HepG2 (cell line): ENCODE results near the gene ALG9. TPM values are rescaled to one million over a fixed set of nuclear protein-coding genes. Genes with fewer than 3 reads are reported as not detected.

Source experiments
- ATAC-seq: fragments of 200-7000 bp; cut with Tn5 transposase; 3 replicates; pipeline ENCODE4 v1.9.1; 2020; ENCODE audit warnings: mild to moderate bottlenecking, moderate library complexity
- BruUV-seq: library from RNA; stranded (reverse); fragments of 400-500 nt; replicated peaks from 2 replicates; lab custom pipeline; 2021; lab: Mats Ljungman, UMichigan
- CTCF ChIA-PET: fragments of 300-600 bp; formaldehyde crosslinking; extraction: SDS; loops from one replicate; lab custom pipeline; 2021; ENCODE audit warnings: low total read pairs, inconsistent platforms, low intra/inter-chr PET ratio; lab: Yijun Ruan, JAX
- POLR2A ChIA-PET: fragments of 350-600 bp; sonication (Branson Sonifier 250); formaldehyde crosslinking; loops from one replicate; lab custom pipeline; 2020; ENCODE audit warnings: antibody characterized with exemption, inconsistent platforms; lab: Yijun Ruan, JAX
- DNase-seq: peaks from one replicate; pipeline ENCODE4 v3.0.0-alpha.2; 2015; ENCODE audit warnings: low spot score
- FAIRE-seq: peaks from 3 replicates; lab custom pipeline; 2011; peaks lifted over from hg19 to GRCh38; lab: Jason Lieb, UNC
- H2AFZ ChIP-seq: one replicate; pipeline ENCODE4 v1.6.1; 2011; ENCODE audit warnings: low read length, inconsistent platforms
- H3K27ac ChIP-seq: fragments of 300-600 bp; 3 replicates; pipeline ENCODE4 v1.8.0; 2011; ENCODE audit warnings: mixed run types, mild to moderate bottlenecking, mixed read lengths, low read length, inconsistent platforms; ENCODE audit not compliant: insufficient read depth; ENCODE audit errors: extremely low read length
- H3K27me3 ChIP-seq, 2 experiments: fragments of 200-600 bp in 1 of 2; 2 replicates in 1 of 2; 3 replicates in 1 of 2; pipeline versions ENCODE4 v1.6.0 to v1.8.0; 2011; ENCODE audit warnings: low read length in 2 of 2, mild to moderate bottlenecking in 2 of 2, moderate library complexity in 2 of 2, inconsistent platforms in 1 of 2; ENCODE audit not compliant: insufficient read depth in 2 of 2, control insufficient read depth in 1 of 2
- H3K36me3 ChIP-seq, 2 experiments: fragments of 200-600 bp in 1 of 2; replicated peaks in 1 of 2; 2 replicates in 1 of 2; 3 replicates in 1 of 2; pipeline versions ENCODE4 v1.5.1 to v1.8.0; 2011; ENCODE audit warnings: low read length in 2 of 2, inconsistent platforms in 1 of 2; ENCODE audit not compliant: insufficient read depth in 2 of 2, control insufficient read depth in 1 of 2
- H3K4me1 ChIP-seq: 2 replicates; pipeline ENCODE4 v1.5.1; 2012; ENCODE audit warnings: low read length, inconsistent platforms; ENCODE audit not compliant: insufficient read depth
- H3K4me2 ChIP-seq: 2 replicates; pipeline ENCODE4 v1.6.0; 2011; ENCODE audit warnings: low read depth, low read length, inconsistent platforms
- H3K4me3 ChIP-seq, 3 experiments: fragments of 200-600 bp in 1 of 3; sonication (generic), shearing (Covaris generic) in 1 of 3; replicated peaks in 1 of 3; 2 replicates each; pipeline ENCODE4 v1.5.1; 2011 to 2016; ENCODE audit warnings: low read length in 3 of 3, inconsistent platforms in 2 of 3, low read depth in 2 of 3, mild to moderate bottlenecking in 2 of 3, control low read depth in 1 of 3, mixed read lengths in 1 of 3; ENCODE audit not compliant: insufficient read depth in 1 of 3
- H3K79me2 ChIP-seq: one replicate; pipeline ENCODE4 v1.6.1; 2011; ENCODE audit warnings: low read length, inconsistent platforms; ENCODE audit not compliant: insufficient read depth
- H3K9ac ChIP-seq: 2 replicates; pipeline ENCODE4 v1.6.0; 2011; ENCODE audit warnings: mild to moderate bottlenecking, low read depth, low read length, inconsistent platforms; ENCODE audit not compliant: insufficient read depth
- H3K9me3 ChIP-seq: 2 replicates; pipeline ENCODE4 v1.5.1; 2012; ENCODE audit warnings: mild to moderate bottlenecking, low read length
- H4K20me1 ChIP-seq: 2 replicates; pipeline ENCODE4 v1.6.0; 2011; ENCODE audit warnings: inconsistent platforms, mild to moderate bottlenecking, low read length, moderate library complexity; ENCODE audit not compliant: insufficient read depth
- ARNT2 ChIP-seq: sonication (generic); formaldehyde crosslinking; IDR thresholded peaks from 2 replicates; pipeline ENCODE4 v1.8.0; 2022; ENCODE audit warnings: mild to moderate bottlenecking, low read depth, missing genetic modification reagents, moderate library complexity
- ATF6 ChIP-seq: sonication (generic); formaldehyde crosslinking; conservative IDR thresholded peaks from 2 replicates; pipeline ENCODE4 v1.4.0; 2020; ENCODE audit warnings: missing genetic modification reagents
- BORCS8-MEF2B ChIP-seq: sonication (generic); formaldehyde crosslinking; IDR thresholded peaks from 2 replicates; pipeline ENCODE4 v1.8.0; 2022; ENCODE audit warnings: mild to moderate bottlenecking, missing genetic modification reagents
- CENPBD1 ChIP-seq: sonication (generic); formaldehyde crosslinking; IDR thresholded peaks from 2 replicates; pipeline ENCODE4 v1.8.0; 2022; ENCODE audit warnings: missing genetic modification reagents, low read depth, mild to moderate bottlenecking, borderline replicate concordance
- CREBL2 ChIP-seq: sonication (generic); formaldehyde crosslinking; IDR thresholded peaks from 2 replicates; pipeline ENCODE4 v1.8.1; 2023; ENCODE audit warnings: missing genetic modification reagents, mild to moderate bottlenecking, borderline replicate concordance
- EHMT2 ChIP-seq: fragments of 200-600 bp; sonication (generic); IDR thresholded peaks from 2 replicates; pipeline ENCODE4 v1.7.0; 2017; ENCODE audit warnings: antibody characterized with exemption, low read depth, low read length, borderline replicate concordance
- HMGA1 ChIP-seq: sonication (generic); formaldehyde crosslinking; conservative IDR thresholded peaks from 2 replicates; pipeline ENCODE4 v1.4.0; 2020; ENCODE audit warnings: missing genetic modification reagents
- KDM5A ChIP-seq: fragments of 200-600 bp; sonication (generic); IDR thresholded peaks from 2 replicates; pipeline ENCODE4 v1.7.0; 2018; ENCODE audit warnings: antibody characterized with exemption, mild to moderate bottlenecking, low read length, borderline replicate concordance
- KMT2B ChIP-seq: IDR thresholded peaks from 2 replicates; pipeline ENCODE4 v1.6.1; 2016; ENCODE audit warnings: missing genetic modification reagents, missing compliant biosample characterization
- MAFK ChIP-seq, 2 experiments: IDR thresholded peaks in 1 of 2; conservative IDR thresholded peaks in 1 of 2; 2 replicates each; pipeline ENCODE4 v1.6.1; 2011; ENCODE audit warnings: improper control_type of control experiment in 2 of 2, low read length in 2 of 2
- MTF1 ChIP-seq: sonication (generic); formaldehyde crosslinking; IDR thresholded peaks from 2 replicates; pipeline ENCODE4 v1.5.0; 2020; ENCODE audit warnings: missing genetic modification reagents
- SMARCE1 ChIP-seq: fragments of 450-650 bp; IDR thresholded peaks from 2 replicates; pipeline ENCODE4 v1.6.1; 2017; ENCODE audit warnings: borderline replicate concordance
- SP140L ChIP-seq: sonication (generic); formaldehyde crosslinking; IDR thresholded peaks from 2 replicates; pipeline ENCODE4 v1.4.0; 2020; ENCODE audit warnings: missing genetic modification reagents, borderline replicate concordance
- SRSF4 ChIP-seq: fragments of 200-400 bp; formaldehyde crosslinking; IDR thresholded peaks from one replicate; pipeline ENCODE4 v1.6.1; 2018; ENCODE audit warnings: mild to moderate bottlenecking, low read depth, low read length, moderate library complexity; ENCODE audit not compliant: poor library complexity, severe bottlenecking
- ZIK1 ChIP-seq: sonication (generic); formaldehyde crosslinking; IDR thresholded peaks from 2 replicates; pipeline ENCODE4 v1.5.0; 2020; ENCODE audit warnings: mild to moderate bottlenecking, low read depth, missing genetic modification reagents, borderline replicate concordance
- ZNF124 ChIP-seq: sonication (generic); formaldehyde crosslinking; IDR thresholded peaks from 2 replicates; pipeline ENCODE4 v1.4.0; 2020; ENCODE audit warnings: missing genetic modification reagents
- ZNF362 ChIP-seq: sonication (generic); formaldehyde crosslinking; IDR thresholded peaks from 2 replicates; pipeline ENCODE4 v1.4.0; 2020; ENCODE audit warnings: missing genetic modification reagents, mild to moderate bottlenecking, borderline replicate concordance
- ZNF468 ChIP-seq: sonication (generic); formaldehyde crosslinking; IDR thresholded peaks from 2 replicates; pipeline ENCODE4 v1.8.0; 2022; ENCODE audit warnings: mild to moderate bottlenecking, moderate library complexity, missing genetic modification reagents
- ZNF549 ChIP-seq: sonication (generic); formaldehyde crosslinking; IDR thresholded peaks from 2 replicates; pipeline ENCODE4 v1.5.0; 2020; ENCODE audit warnings: missing genetic modification reagents
- ZNF7 ChIP-seq: IDR thresholded peaks from 2 replicates; pipeline ENCODE4 v1.6.1; 2016; ENCODE audit warnings: missing biosample characterization, missing genetic modification reagents
- WGBS: methylation state at CpG from one replicate; pipeline ENCODE4 v1.1.6; 2017; ENCODE audit warnings: low lambda C conversion rate; 5-methylcytosine and 5-hydroxymethylcytosine counted together
- in situ Hi-C: cut with HindIII; loops from 2 replicates; pipeline ENCODE4 v1.10.0; 2017; ENCODE audit warnings: low pct_unique_long_range_greater_than_20kb; ENCODE audit not compliant: extremely low pct_ligation_motif_present
- intact Hi-C: fragments of 100-400 bp; cut with micrococcal nuclease; formaldehyde crosslinking; loops from one replicate; pipeline ENCODE4 v1.10.0; 2022; ENCODE audit not compliant: unreplicated experiment
- polyA plus RNA-seq, 8 experiments: library from polyadenylated mRNA; depleted of rRNA in 3 of 8; stranded (reverse) in 7 of 8; unstranded in 1 of 8; fragments of >200 nt; fragmentation: Illumina TruSeq in 4 of 8; extraction: Trizol in 4 of 8; gene quantifications; 2 replicates each; pipeline versions ENCODE4 v1.2.1 to v1.2.3, GENCODE V29; 2011 to 2016; ENCODE audit warnings: low read depth in 4 of 8, missing spikeins in 1 of 8, mixed read lengths in 1 of 8; ENCODE audit not compliant: insufficient read depth in 1 of 8
- total RNA-seq, 5 experiments: library from RNA; depleted of rRNA; stranded (reverse); fragments of >200 nt; fragmentation: Illumina TruSeq; extraction: Trizol; gene quantifications; 2 replicates each; pipeline ENCODE4 v1.2.3, GENCODE V29; 2016; ENCODE audit warnings: low read depth in 1 of 5

ALG9 gene
- total and polyA plus RNA-seq, 2 of the 13 experiments (the other 11 are each of a cell fraction or from before 2014, with no cell fraction given), result 39.4 to 40.6 TPM

- FAIRE-seq, result no peak
- H3K9me3 ChIP-seq, result no peaks in the 10 kb centered on the region
- H3K9ac ChIP-seq, result no peak overlapping the region
- intact Hi-C loops, result no loop called here
- ChIA-PET POLR2A (no interaction called here), CTCF (no interaction called here)
- no peak overlapping the region for H3K4me2 ChIP-seq
- no peaks in the 10 kb centered on the region for H4K20me1 ChIP-seq
- no peak for DNase-seq
- WGBS, result 96% methylated on average over 5 of the region's 5 CpGs
- H3K4me3 ChIP-seq, result no peak overlapping the region
- peaks cover 43% of the 10 kb centered on the region for H3K4me1 ChIP-seq
- H3K36me3 ChIP-seq, result peaks cover 3 to 28% of the 10 kb centered on the region in 2 experiments
- no peak for ATAC-seq
- no peak overlapping the region for H3K27ac ChIP-seq
- TF ChIP-seq ZNF468 (CRISPR knock-in tag) (no peak), KMT2B (no peak), KDM5A (no peak), ZNF362 (CRISPR knock-in tag) (no peak), ZNF549 (no peak), SRSF4 (no peak), ZNF7 (no peak), ATF6 (CRISPR knock-in tag) (no peak), SMARCE1 (no peak), HMGA1 (no peak), ZNF124 (no peak), BORCS8-MEF2B (CRISPR knock-in tag) (no peak), ARNT2 (CRISPR knock-in tag) (no peak), ZIK1 (CRISPR knock-in tag) (no peak), SP140L (CRISPR knock-in tag) (no peak), CENPBD1 (CRISPR knock-in tag) (no peak), MTF1 (CRISPR knock-in tag) (no peak), CREBL2 (no peak), MAFK (conservative IDR thresholded peaks at IDR 0.05 in 1 of 2, IDR thresholded peaks at IDR 0.05 in 1 of 2; ENCODE audit: low read length in 2 of 2) (no peak), EHMT2 (no peak)
- TF ChIP-seq, all 625 proteins: peak for 0
- no TSS peak for BruUV-seq
- Histone ChIP-seq H2AFZ (no peak overlapping the region), H3K79me2 (no peaks in the 10 kb centered on the region), H3K27me3 (no peaks in the 10 kb centered on the region)
- in situ Hi-C loops, result loop anchor here (10.0 kb wide), 1 partner anchor 383 kb away; no protein-coding TSS in a partner anchor
Observed at GRCh38 chr11:111837366-111837891, 34.0 kb downstream of the ALG9 start.
